HUDEP-2 (cell line): Measurements from ENCODE around the gene EDN3.
"Not testable (repeated sequence)": the region's sequence is repeated elsewhere in the genome, so short reads cannot be mapped to it uniquely, and the experiment has no call there.

ENCODE experiments used
- DNase-seq, 76 experiments: peaks; one replicate each; lab custom pipeline; 2025; ENCODE audit not compliant: unreplicated experiment in 76 of 76; lab: John Stamatoyannopoulos, UW

The EDN3 gene

GRCh38 chr20:59334651-59335300 lies 34.4 kb downstream of the EDN3 start:
- no peak for DNase-seq

- DNase-seq, result no peak
Observed at GRCh38 chr20:59335377-59335776, 35.0 kb downstream of the EDN3 start.

GRCh38 chr20:59336540-59336939 lies 36.1 kb downstream of the EDN3 start:
- DNase-seq, result no peak

DNA sequence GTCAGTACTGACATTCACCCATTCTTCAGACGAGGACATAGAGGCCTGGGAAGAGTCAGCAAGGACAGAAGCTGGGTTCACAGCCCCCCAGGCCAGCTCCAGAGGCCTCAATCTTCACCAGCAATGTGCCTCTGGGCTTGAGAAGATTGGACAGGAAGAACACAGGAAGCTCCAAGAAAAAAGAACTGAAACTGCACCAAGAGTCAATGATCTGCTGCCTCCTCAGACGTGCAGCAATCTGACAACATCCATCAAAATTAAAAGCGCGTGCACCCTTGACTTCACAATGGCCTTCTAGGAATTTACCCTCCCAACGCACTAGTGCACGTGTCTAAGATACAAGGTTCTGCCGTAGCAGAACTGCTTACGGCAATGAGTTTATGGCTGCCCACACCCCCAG lies 38.0 kb downstream of the EDN3 start:
- not testable (repeated sequence) for DNase-seq

DNA sequence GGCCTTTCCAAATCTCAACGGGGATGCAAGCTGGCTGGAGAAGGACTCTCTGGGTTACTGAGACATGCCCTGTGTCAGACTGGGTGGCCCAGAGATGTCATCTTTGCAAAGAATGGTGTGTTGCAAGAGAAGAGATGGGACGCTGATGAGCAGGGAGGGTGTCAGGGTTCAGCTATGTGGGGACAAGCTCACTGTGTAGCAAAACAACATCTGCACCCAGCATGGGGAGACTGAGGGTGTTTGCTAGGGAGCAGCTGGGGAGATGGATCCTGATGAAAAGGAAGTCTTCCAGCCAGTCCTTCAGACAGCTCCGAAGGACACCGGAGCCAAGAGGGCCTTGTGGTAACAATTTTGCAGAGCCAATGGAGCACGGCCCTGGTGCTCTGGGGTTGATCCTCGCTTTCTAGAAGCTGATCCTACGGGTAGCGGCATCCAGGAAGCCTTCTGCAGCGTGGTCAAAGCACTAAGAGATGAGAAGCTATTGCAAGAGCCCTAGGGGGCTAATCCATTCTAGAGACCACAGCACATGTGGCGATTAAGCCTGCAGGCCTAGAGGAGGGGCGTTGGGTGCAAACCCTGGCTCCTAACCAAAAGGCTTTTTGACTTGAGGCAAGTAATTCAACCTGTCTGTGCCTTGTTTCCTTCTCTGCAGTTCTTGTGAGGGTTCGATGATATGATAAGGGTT lies 39.9 kb downstream of the EDN3 start:
- DNase-seq, result no peak

DNA sequence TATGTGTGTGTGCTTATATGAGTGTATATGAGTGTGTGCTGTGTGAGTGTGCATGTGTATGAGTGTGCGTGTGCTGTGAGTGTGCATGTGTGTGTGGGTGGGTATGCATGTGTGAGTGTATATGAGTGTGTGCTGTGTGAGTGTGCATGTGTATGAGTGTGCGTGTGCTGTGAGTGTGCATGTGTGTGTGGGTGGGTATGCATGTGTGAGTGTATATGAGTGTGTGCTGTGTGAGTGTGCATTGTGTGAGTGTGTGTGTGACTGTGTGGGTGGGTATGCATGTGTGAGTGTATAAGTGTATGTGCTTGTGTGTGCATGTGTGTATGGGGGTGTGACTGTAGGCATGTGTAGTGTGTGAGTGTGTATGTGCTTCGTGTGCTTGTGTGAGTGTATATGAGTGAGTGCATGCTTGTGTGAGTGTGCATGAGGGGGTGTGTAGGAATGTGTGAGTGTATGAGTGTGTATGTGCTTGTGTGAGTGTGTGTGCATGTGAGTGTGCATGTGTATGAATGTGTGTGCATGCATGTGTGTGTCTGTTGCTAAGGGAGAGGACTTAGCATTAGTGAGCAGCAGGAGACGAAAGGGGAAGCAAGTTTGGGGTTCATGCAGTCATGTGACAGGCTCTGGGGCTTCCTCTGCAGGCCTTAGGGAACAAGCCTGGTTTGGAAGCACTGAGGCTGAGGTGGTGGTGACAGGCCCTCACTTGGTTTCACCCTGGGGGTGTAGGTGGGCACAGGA lies 41.0 kb downstream of the EDN3 start:
- DNase-seq, result not testable (repeated sequence)

DNA sequence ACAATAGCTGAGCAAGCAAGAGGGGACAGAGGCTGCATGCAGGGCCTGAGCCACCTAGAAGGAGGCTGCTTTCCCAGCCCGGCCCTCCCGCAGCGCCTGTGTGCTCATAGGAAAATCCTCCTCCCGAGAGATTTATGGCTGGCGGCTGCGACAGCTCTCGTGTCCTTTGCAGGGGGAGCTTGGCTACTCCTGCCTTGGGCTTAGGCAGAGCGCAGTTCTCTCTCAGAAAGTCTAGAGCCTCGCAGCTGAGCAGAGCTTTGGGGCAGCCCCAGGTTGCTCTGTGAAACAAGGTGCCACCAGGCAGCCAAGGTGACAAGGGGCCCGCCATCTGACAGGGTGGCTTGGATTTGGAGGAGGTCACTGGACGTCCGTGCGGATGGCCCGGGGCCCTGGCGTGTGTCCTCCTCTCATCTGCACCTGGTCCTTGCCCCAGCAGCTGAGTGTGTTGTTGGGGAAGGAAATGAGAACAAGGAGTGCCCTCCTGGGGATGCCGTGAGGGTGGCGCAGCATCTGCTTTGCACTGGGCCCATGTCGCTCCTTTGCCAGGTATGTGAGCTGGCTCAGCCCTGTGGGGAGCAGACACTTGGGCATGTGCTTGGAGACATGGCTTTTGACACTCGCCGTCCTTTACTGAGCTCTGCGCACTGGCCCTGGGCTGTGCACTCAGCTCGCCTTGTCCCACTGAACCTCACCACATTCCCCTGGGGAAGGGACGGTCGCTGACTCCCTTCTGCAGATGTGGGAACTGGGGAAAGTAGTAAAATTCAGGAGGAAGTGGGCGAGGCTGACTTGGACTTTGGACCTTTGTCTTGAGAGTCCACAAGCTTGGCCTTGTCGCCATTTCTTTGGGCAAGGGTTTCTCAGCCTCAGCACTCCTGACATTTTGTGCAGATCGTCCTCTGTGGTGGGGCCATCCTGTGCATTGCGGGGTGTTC lies 41.9 kb downstream of the EDN3 start:
- DNase-seq, result no peak

DNA sequence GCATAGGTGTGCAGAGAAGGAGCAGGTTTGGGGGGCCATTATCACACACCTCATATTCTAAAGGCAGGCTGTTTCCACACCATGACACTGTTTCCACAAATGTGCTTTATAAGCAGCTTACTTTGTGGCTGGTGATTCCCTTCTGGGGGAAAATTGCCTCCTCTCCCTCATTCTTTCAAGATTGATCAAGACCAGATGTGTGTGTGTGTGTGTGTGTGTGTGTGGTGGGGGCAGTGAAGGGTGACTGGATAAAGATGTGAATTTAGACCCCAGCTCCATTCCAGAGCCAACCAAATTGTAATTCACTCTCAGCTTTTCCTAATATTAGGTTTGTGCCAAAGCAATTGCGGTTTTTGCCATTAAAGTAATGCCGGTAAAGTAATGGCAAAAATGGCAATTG lies 45.6 kb downstream of the EDN3 start:
- no peak for DNase-seq

- DNase-seq, result no peak
Observed at GRCh38 chr20:59349277-59349676, 48.9 kb downstream of the EDN3 start.

- DNase-seq, result no peak
Observed at GRCh38 chr20:59350330-59351156, 50.1 kb downstream of the EDN3 start.

DNA sequence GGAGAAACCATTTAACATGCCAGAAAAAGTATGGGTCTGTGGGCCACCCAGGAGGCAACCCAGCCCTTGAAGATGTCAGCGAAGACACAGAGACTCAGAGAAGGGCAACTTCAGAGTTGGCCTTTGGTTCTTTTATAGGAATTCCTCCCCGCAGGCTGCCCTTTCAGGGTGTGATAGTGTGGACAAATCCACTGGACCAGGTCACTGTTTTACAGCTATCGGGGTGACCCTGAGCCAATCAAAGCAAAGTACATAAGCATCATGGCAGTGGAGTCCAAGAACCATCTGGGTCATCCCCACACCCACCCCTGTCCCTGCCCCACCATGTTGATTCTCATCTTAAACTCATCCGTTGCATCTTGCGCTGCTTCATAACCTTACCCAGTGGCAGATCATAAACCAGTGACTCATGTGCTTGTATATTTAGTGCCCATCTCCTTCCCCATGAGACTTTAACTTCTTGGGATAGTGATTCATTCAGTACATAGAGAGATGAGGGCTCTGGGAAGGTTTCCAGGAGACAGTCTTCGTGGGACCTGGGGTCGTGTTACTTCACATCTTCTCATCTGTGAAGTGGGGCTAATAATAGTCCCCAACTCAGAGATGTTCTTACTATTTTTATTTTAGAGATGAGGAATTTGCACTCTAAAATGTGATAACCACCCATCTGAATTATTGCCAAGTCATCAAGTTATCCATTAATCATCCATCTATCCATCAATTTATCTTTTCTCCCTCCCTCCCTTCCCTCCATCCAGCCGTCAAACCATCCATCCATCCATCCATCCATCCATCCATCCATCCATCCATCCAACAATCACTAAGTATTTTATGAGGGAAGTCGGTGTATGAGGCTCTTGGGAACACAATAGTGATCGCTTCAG lies 51.0 kb downstream of the EDN3 start:
- no peak for DNase-seq

DNA sequence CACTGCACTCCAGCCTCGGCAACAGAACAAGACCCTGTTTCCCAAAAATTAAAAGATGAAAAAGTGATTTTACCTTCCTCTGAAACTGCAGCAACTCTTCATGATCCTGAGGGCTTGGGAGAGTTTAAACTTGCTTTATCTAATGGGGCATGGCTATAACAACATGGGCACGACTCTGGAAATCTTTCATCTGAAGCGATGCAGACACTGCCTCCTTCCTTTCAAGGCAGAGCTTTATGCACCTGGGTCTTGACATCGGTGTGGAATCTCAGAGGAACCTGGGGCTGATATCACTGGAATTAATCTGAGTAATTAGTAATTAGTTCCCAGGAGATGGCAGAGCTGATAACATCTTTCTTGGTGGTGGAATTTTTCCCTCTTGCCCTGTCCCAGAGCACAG lies 52.1 kb downstream of the EDN3 start:
- no peak for DNase-seq

- DNase-seq, result no peak
Observed at GRCh38 chr20:59352990-59353389, 52.6 kb downstream of the EDN3 start.

GRCh38 chr20:59354460-59354859 lies 54.0 kb downstream of the EDN3 start:
- no peak for DNase-seq

- no peak for DNase-seq
Observed at GRCh38 chr20:59355242-59355641, 54.8 kb downstream of the EDN3 start.

DNA sequence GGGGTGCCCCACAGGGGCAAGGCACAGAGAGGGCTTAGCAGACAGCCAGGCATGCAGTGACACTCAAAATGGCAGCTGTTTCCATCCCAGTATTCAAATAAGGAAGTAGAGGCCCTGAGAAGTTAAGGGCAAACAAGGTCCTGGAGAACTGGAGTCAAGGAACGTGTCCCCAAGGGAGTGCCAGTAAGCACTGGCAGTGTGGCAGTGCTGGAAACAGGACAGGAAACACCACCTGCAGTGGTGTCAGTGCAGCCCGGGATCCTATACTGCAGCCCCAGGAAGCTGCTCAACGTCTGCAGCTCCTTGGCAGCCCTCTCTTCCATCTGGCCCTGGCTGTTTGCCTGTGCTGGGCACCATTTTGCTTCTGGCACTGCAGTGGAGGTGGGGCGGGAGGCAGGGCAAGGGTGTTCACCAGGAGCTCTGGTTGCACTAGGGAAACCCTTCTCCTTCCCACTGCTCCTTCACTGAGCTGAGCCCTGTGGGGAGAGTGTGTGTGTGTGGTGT lies 56.3 kb downstream of the EDN3 start:
- no peak for DNase-seq

DNA sequence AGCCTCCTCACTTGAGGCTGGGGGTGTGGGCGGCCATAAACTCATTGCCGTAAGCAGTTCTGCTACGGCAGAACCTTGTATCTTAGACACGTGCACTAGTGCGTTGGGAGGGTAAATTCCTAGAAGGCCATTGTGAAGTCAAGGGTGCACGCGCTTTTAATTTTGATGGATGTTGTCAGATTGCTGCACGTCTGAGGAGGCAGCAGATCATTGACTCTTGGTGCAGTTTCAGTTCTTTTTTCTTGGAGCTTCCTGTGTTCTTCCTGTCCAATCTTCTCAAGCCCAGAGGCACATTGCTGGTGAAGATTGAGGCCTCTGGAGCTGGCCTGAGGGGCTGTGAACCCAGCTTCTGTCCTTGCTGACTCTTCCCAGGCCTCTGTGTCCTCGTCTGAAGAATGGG lies 58.4 kb downstream of the EDN3 start:
- not testable (repeated sequence) for DNase-seq

DNA sequence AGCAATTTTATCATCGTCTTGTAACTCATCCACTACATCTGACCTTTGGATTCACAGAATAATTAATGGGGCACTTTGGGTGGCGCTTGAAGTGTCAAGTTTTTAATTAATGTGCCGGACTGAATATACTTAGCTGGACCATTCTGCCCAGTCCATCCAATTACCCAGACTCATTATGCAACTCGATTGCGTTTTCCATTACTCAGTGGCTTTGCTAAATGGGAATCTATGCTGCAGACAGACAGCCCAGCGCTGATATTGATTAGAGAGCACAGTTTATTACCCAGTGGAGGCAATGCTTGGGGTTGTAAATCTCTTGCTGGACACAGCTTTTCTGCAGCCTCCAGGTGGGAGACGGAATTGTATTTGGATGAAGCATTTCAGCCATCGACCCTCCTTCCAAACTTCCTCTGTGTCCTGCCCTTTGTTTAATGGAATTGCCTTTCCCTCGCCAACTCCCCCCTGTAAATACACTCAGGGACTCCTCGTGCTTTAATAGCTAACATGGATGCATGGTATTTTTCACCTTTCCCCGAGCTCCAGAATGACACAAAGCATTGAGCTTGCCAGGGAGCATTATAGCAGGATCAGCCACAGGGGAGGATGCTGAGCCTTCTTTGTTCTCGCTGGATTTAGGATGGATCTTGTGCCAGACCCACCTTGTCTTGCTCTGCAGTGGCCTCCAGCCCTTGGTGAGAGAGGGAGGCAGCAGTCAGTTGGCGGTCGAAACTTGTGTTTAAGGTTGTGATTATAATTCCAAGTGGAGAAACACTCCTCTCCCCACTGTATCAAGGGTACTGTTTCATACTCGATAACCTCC lies 59.7 kb downstream of the EDN3 start:
- no peak for DNase-seq
